GM06990 (cell line): ENCODE measurements around the gene NANOS1.
A peak's percentile ranks its signal among the peaks of the same experiment; 100 is the strongest.
"Not testable (repeated sequence)": the region's sequence is repeated elsewhere in the genome, so short reads cannot be mapped to it uniquely, and the experiment has no call there.

ENCODE experiments used
- DNase-seq: peaks from one replicate; pipeline ENCODE4 v3.0.0-alpha.2; 2011; ENCODE audit not compliant: insufficient read length; ENCODE audit errors: extremely low read depth
- H3K27me3 ChIP-seq: replicated peaks from 2 replicates; pipeline ENCODE4 v1.6.0; 2011; ENCODE audit warnings: low read length; ENCODE audit not compliant: control insufficient read depth, insufficient read depth
- H3K36me3 ChIP-seq: 2 replicates; pipeline ENCODE4 v1.5.1; 2011; ENCODE audit warnings: low read length; ENCODE audit not compliant: control insufficient read depth, insufficient read depth
- H3K4me3 ChIP-seq: replicated peaks from 2 replicates; pipeline ENCODE4 v1.5.1; 2011; ENCODE audit warnings: low read depth, mild to moderate bottlenecking, control low read depth, low read length
- CTCF ChIP-seq: IDR thresholded peaks from 2 replicates; pipeline ENCODE4 v1.5.1; 2011; ENCODE audit warnings: low read length, control low read depth, mild to moderate bottlenecking, inconsistent platforms; ENCODE audit not compliant: insufficient read depth, poor library complexity, severe bottlenecking

The NANOS1 gene

DNA sequence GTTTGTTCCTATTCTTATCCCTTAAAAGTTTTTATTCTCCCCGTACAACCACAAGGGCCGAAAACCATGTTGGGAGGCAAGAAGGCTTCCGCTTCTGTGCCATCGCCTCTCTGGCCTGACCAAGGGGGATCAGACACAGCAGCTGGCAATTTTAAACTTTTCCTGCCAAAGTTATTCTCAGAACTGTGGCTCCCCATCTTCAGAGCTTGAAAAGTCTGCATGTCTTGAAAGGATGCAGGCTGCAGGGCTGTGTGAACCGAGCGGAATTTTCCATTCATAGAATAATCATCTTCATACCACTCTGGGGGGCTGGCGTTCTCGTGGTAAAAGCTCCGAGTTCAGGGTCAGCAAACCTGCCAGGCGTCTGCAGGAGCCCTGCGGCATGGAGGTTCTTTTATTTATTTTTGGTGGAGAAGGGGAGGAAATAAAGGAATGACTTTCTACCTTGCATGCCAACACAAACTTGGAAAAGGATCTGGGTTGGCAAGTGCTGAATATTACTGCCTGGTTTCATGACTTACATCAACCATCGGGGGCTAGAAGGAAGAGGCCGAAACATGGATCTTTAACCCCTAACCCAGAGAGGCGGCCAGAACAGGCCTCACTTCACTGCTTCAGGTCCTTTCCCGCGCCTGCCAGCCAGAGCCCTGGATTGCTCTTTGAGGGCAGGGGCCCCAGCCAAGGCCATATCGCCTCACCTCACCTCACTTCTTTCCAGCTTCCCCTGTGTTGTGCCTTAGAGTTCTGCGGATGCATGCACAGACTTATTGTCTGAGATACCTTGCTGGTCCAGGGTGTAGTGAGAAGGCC lies 3.0 kb upstream of the NANOS1 start:
- no peaks in the 10 kb centered on the region for H3K36me3 ChIP-seq
- no peak for TF ChIP-seq CTCF
- DNase-seq = no peak
- no peaks in the 10 kb centered on the region for H3K27me3 ChIP-seq
- no peak overlapping the region for H3K4me3 ChIP-seq

- not testable (repeated sequence) for H3K27me3 ChIP-seq, H3K36me3 ChIP-seq, DNase-seq
- 0 out of 2 replicates have a peak overlapping the region, but pooled peaks have one; percentile 45 for H3K4me3 ChIP-seq
These were observed 1.0 kb upstream of the NANOS1 start for GRCh38 chr10:119028445-119028899.

- peak; percentile 90 for DNase-seq
- Histone ChIP-seq H3K4me3 (peak overlapping the region; percentile 45), H3K27me3 (no peaks in the 10 kb centered on the region), H3K36me3 (peaks cover 2% of the 10 kb centered on the region)
- no peak for TF ChIP-seq CTCF
These were observed 458 bp upstream of the NANOS1 start for GRCh38 chr10:119028900-119029612.

- H3K36me3 ChIP-seq = peaks cover 2% of the 10 kb centered on the region
- H3K27me3 ChIP-seq = no peaks in the 10 kb centered on the region
- peak overlapping the region; percentile 46 for H3K4me3 ChIP-seq
- DNase-seq = peak; percentile 82
- TF ChIP-seq CTCF = peak; percentile 5
These were observed 1.1 kb downstream of the NANOS1 start for GRCh38 chr10:119030421-119031250.

GRCh38 chr10:119031496-119032059 lies 2.1 kb downstream of the NANOS1 start:
- Histone ChIP-seq H3K36me3 (peaks cover 3% of the 10 kb centered on the region), H3K27me3 (no peaks in the 10 kb centered on the region), H3K4me3 (peak overlapping the region; percentile 46; the same call in 1 of the 2 replicates)
- no peak for DNase-seq
- no peak for TF ChIP-seq CTCF

- DNase-seq = no peak
- no peaks in the 10 kb centered on the region for H3K27me3 ChIP-seq
- H3K36me3 ChIP-seq = peaks cover 34% of the 10 kb centered on the region
- no peak overlapping the region for H3K4me3 ChIP-seq
- no peak for TF ChIP-seq CTCF
These were observed 9.6 kb downstream of the NANOS1 start for GRCh38 chr10:119039161-119039560.
